SU-DHL-6 (cell line): ENCODE measurements around the gene P2RY1.

Experiments used
- H2AFZ ChIP-seq: fragments of 200-600 bp; sonication (generic); 2 replicates; pipeline ENCODE4 v1.6.1; 2014; ENCODE audit warnings: low read depth, mild to moderate bottlenecking, moderate library complexity, mixed read lengths, antibody characterized with exemption, low read length; ENCODE audit not compliant: severe bottlenecking
- H3F3A ChIP-seq: fragments of 200-600 bp; shearing (Covaris generic); 2 replicates; pipeline ENCODE4 v1.6.0; 2016; ENCODE audit warnings: antibody characterized with exemption, mild to moderate bottlenecking; ENCODE audit not compliant: insufficient read depth
- H3K27ac ChIP-seq: fragments of 200-600 bp; sonication (generic); 2 replicates; pipeline ENCODE4 v1.5.1; 2016; ENCODE audit warnings: low read depth, mild to moderate bottlenecking, low read length, moderate library complexity, mixed read lengths
- H3K27me3 ChIP-seq: fragments of 200-600 bp; sonication (generic), shearing (Covaris generic); 2 replicates; pipeline ENCODE4 v1.6.0; 2014; ENCODE audit warnings: mild to moderate bottlenecking, low read length
- H3K36me3 ChIP-seq: fragments of 200-600 bp; sonication (generic); 2 replicates; pipeline ENCODE4 v1.6.1; 2014; ENCODE audit warnings: mild to moderate bottlenecking, low read length, mixed read lengths
- H3K4me2 ChIP-seq: fragments of 300-600, 200-600 bp; shearing (Covaris generic), sonication (generic); 2 replicates; pipeline ENCODE4 v1.6.0; 2014; ENCODE audit warnings: low read length, low read depth, mild to moderate bottlenecking; ENCODE audit not compliant: poor library complexity, severe bottlenecking
- H3K4me3 ChIP-seq: fragments of 200-600 bp; sonication (generic); 2 replicates; pipeline ENCODE4 v1.5.1; 2014; ENCODE audit warnings: antibody characterized with exemption, low read length, mild to moderate bottlenecking, mixed read lengths; ENCODE audit not compliant: insufficient read depth, poor library complexity, severe bottlenecking
- H3K79me2 ChIP-seq: fragments of 200-600 bp; sonication (generic); 2 replicates; pipeline ENCODE4 v1.6.1; 2014; ENCODE audit warnings: mild to moderate bottlenecking, low read length, moderate library complexity; ENCODE audit not compliant: insufficient read depth
- H3K9ac ChIP-seq: fragments of 200-600 bp; sonication (generic); 2 replicates; pipeline ENCODE4 v1.7.0; 2014; ENCODE audit warnings: mild to moderate bottlenecking, low read length
- H3K9me2 ChIP-seq: fragments of 200-600 bp; sonication (generic); replicated peaks from 2 replicates; pipeline ENCODE4 v1.6.1; 2014; ENCODE audit warnings: low read length; ENCODE audit not compliant: insufficient read depth
- H3K9me3 ChIP-seq: fragments of 200-600 bp; sonication (generic); 2 replicates; pipeline ENCODE4 v1.6.1; 2014; ENCODE audit warnings: low read length, mixed read lengths; ENCODE audit not compliant: insufficient read depth
- H4K20me1 ChIP-seq: fragments of 200-600 bp; sonication (generic); 2 replicates; pipeline ENCODE4 v1.6.1; 2014; ENCODE audit warnings: low read depth, mild to moderate bottlenecking, antibody characterized with exemption, low read length, moderate library complexity, mixed read lengths
- EZH2phosphoT487 ChIP-seq: fragments of 200-600 bp; sonication (generic), shearing (Covaris generic); conservative IDR thresholded peaks from 2 replicates; pipeline ENCODE4 v1.6.1; 2018; ENCODE audit warnings: mild to moderate bottlenecking, antibody characterized with exemption, low read length, moderate library complexity, mixed read lengths
- TF ChIP-seq, protein P1 (sequence below): fragments of 200-600 bp; sonication (generic); IDR thresholded peaks from one replicate; pipeline ENCODE4 v1.5.1; 2017; ENCODE audit warnings: antibody characterized with exemption, mild to moderate bottlenecking, low read length, moderate library complexity; ENCODE audit not compliant: insufficient read depth, poor library complexity, severe bottlenecking

The P2RY1 gene

GRCh38 chr3:152858170-152858800 lies 23.4 kb downstream of the P2RY1 start:
- Histone ChIP-seq H3F3A (no peaks in the 10 kb centered on the region), H4K20me1 (no peaks in the 10 kb centered on the region), H3K4me3 (no peak overlapping the region), H3K79me2 (no peaks in the 10 kb centered on the region), H3K27me3 (no peaks in the 10 kb centered on the region), H3K36me3 (no peaks in the 10 kb centered on the region), H3K4me2 (no peak overlapping the region), H3K9me3 (no peaks in the 10 kb centered on the region; the same call in 1 of the 2 replicates), H3K9ac (no peak overlapping the region), H2AFZ (no peak overlapping the region), H3K9me2 (no peaks in the 10 kb centered on the region), H3K27ac (no peak overlapping the region)
- TF ChIP-seq, protein P1, sequence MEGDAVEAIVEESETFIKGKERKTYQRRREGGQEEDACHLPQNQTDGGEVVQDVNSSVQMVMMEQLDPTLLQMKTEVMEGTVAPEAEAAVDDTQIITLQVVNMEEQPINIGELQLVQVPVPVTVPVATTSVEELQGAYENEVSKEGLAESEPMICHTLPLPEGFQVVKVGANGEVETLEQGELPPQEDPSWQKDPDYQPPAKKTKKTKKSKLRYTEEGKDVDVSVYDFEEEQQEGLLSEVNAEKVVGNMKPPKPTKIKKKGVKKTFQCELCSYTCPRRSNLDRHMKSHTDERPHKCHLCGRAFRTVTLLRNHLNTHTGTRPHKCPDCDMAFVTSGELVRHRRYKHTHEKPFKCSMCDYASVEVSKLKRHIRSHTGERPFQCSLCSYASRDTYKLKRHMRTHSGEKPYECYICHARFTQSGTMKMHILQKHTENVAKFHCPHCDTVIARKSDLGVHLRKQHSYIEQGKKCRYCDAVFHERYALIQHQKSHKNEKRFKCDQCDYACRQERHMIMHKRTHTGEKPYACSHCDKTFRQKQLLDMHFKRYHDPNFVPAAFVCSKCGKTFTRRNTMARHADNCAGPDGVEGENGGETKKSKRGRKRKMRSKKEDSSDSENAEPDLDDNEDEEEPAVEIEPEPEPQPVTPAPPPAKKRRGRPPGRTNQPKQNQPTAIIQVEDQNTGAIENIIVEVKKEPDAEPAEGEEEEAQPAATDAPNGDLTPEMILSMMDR, result no peak
- no peak for TF ChIP-seq EZH2phosphoT487

DNA sequence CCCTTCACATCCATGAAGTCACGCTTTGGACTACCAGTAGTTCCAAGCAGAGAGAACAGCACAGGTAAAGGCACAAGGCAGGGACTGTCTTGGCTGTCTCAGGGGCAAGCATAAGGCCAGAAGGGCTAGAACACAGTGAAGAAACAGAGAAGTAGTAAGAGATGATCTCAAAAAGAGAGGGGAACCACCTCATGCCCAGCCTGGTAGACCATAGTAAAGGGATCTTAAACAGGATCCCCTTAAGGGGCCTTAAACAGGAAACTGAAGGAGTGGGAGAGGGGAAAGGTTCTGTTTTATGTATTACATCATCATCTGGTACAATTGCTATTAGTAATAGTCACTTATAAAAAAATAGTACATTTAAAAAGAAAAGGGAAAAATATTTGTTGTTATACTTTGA lies 25.8 kb downstream of the P2RY1 start:
- Histone ChIP-seq H3K4me2 (no peak overlapping the region), H3K9me3 (no peaks in the 10 kb centered on the region; the same call in 1 of the 2 replicates), H3K9ac (no peak overlapping the region), H3K9me2 (no peaks in the 10 kb centered on the region), H3F3A (no peaks in the 10 kb centered on the region), H3K36me3 (no peaks in the 10 kb centered on the region), H3K27me3 (no peaks in the 10 kb centered on the region), H3K79me2 (no peaks in the 10 kb centered on the region), H4K20me1 (no peaks in the 10 kb centered on the region), H3K4me3 (no peak overlapping the region), H2AFZ (no peak overlapping the region), H3K27ac (no peak overlapping the region)
- TF ChIP-seq, protein P1, result no peak
- TF ChIP-seq EZH2phosphoT487, result no peak

DNA sequence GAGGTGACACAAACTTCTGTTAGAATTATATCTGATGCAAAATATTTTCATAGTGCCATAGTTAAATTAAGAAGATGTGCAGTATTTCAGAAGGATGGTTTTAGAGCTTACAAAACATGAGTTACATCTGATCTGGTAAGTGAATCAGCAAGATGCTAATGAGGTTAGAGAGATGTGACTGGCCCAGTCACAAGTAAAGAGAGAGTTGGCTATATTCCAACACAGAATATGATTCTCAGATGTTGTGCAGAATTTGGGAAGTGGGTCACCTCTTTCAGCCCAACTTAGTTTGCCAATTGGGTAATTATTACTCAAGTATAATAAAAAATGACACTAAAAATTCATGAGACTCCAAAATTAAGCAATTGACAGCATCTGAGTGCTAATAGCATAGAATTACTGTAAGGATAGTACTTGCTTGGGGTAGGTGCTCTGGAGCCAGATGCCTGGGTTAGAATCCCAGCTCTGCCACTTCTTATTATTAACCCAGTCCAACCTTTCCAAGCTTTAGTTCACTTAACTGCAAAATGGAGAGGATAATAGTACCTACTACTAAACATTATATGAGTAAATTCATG lies 30.8 kb downstream of the P2RY1 start:
- H3K9me2 ChIP-seq, result no peaks in the 10 kb centered on the region
- no peak overlapping the region for H3K27ac ChIP-seq
- no peak overlapping the region for H3K9ac ChIP-seq
- H3K79me2 ChIP-seq, result no peaks in the 10 kb centered on the region
- H3K36me3 ChIP-seq, result no peaks in the 10 kb centered on the region
- no peaks in the 10 kb centered on the region for H3K27me3 ChIP-seq
- H3K4me3 ChIP-seq, result no peak overlapping the region
- no peaks in the 10 kb centered on the region for H4K20me1 ChIP-seq
- H2AFZ ChIP-seq, result no peak overlapping the region
- H3F3A ChIP-seq, result no peaks in the 10 kb centered on the region
- TF ChIP-seq EZH2phosphoT487, result no peak
- TF ChIP-seq, protein P1, result no peak
- no peaks in the 10 kb centered on the region for H3K9me3 ChIP-seq
- no peak overlapping the region for H3K4me2 ChIP-seq
